ENCODE data around the gene LRAT.

LRAT gene

DNA sequence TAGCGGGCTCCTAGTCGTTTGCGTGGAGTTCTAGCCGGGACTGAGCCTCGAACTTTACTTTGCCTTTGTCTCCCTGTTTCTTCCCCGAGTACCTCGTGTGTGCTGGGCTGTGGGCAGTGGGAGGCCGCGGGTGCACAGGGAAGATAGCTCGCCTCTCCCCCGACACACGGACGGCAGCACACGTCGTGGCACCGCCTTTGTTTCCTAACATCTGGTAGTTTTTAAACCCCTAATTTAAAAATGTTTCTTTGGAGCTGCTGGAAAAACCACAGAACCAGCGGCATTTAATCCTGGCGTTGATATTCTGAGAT lies 38.1 kb downstream of the LRAT start:
- POLR2A ChIA-PET, result no interaction called here
- no peak for DNase-seq (ENCODE audit: extremely low spot score)
- TF ChIP-seq, protein P1, sequence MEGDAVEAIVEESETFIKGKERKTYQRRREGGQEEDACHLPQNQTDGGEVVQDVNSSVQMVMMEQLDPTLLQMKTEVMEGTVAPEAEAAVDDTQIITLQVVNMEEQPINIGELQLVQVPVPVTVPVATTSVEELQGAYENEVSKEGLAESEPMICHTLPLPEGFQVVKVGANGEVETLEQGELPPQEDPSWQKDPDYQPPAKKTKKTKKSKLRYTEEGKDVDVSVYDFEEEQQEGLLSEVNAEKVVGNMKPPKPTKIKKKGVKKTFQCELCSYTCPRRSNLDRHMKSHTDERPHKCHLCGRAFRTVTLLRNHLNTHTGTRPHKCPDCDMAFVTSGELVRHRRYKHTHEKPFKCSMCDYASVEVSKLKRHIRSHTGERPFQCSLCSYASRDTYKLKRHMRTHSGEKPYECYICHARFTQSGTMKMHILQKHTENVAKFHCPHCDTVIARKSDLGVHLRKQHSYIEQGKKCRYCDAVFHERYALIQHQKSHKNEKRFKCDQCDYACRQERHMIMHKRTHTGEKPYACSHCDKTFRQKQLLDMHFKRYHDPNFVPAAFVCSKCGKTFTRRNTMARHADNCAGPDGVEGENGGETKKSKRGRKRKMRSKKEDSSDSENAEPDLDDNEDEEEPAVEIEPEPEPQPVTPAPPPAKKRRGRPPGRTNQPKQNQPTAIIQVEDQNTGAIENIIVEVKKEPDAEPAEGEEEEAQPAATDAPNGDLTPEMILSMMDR (IDR thresholded peaks at IDR 0.05; ENCODE audit: control extremely low read depth, extremely low read depth, low read depth, missing control alignments), result no peak
- CTCF ChIA-PET, result interaction anchor here (0.9 kb wide), 1 partner anchor 13 kb away, joined by 3 read pairs; no protein-coding TSS in a partner anchor

Data from GM10248 (cell line).